SH-SY5Y (cell line): Measurements from ENCODE around the gene OTOG.

Experiments used
- GATA2 ChIP-seq: IDR thresholded peaks from 2 replicates; pipeline ENCODE4 v1.6.1; 2011; ENCODE audit warnings: mild to moderate bottlenecking, low read depth, low read length
- GATA3 ChIP-seq: IDR thresholded peaks from 2 replicates; pipeline ENCODE4 v1.6.1; 2011; ENCODE audit warnings: low read depth, mild to moderate bottlenecking, low read length, moderate library complexity

- no peak for TF ChIP-seq GATA2
- no peak for TF ChIP-seq GATA3
Measured at GRCh38 chr11:17540807-17541206, 6.3 kb upstream of the OTOG start.
